GM20431 (cell line): ENCODE measurements around the gene CASP4.
"Not testable (repeated sequence)": the region's sequence is repeated elsewhere in the genome, so short reads cannot be mapped to it uniquely, and the experiment has no call there.

ENCODE experiments used
- in situ Hi-C: fragments of 300-500 bp; cut with MseI, MboI; formaldehyde crosslinking; loops from one replicate; pipeline ENCODE4 v1.15.0; 2020; ENCODE audit warnings: low sequenced_read_pairs; ENCODE audit not compliant: unreplicated experiment

CASP4 gene

DNA sequence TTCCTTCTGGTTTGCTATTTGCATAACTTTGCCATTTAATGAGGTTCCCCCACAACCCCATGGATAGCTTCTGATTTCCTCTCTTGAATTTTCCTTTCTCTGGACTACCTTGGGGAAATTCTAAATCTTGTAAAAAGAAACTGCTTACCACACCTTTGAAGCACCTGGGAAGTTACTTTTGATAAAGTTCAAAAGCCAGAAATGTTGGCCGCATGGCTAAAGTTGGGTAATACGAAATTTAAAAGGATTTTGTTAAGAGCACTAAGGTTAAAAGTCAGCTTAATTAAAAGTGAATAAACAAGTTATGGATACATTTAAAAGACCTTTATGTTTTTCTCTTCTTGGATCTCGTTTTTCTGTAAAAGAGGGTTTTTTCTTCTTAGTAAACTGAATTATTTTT is 5.5 kb downstream of the CASP4 start:
- in situ Hi-C loops, result no loop called here

DNA sequence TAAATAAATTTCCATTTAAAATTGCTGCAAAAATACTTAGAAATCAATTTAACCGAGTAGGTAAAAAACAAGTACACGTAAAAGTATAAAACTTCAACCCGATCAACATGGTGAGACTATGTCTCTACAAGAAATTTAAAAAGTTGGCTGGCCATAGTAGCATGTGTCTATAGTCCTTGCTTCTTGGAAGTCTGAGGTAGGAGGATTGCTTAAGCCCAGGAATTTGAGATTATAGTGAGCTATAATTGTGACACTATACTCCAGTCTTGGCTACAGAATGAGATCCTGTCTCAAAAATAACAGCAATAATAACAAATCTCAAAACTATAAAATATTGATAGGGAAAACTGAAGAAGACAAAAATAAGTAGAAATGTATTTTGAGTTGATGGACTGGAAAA is 11.1 kb downstream of the CASP4 start:
- in situ Hi-C loops, result no loop called here

DNA sequence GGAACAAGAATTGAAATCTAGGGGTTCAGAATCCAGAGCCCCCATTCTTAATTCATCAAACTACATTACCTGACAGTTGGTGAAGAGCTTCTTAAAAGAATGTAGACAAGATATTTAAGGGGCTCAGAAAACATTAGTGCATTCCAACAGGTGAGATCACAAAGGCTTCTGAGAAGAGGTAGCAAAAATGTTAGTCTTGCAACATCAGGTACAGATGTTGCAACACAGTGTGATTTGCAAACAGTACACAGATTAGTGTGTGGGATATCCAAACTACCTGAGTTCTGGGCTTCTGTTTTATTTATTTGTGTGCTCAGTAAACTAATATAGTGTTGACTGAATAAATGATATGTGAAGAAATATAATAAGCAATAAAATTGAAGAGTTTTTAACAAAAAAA is 11.8 kb downstream of the CASP4 start:
- in situ Hi-C loops, result no loop called here

DNA sequence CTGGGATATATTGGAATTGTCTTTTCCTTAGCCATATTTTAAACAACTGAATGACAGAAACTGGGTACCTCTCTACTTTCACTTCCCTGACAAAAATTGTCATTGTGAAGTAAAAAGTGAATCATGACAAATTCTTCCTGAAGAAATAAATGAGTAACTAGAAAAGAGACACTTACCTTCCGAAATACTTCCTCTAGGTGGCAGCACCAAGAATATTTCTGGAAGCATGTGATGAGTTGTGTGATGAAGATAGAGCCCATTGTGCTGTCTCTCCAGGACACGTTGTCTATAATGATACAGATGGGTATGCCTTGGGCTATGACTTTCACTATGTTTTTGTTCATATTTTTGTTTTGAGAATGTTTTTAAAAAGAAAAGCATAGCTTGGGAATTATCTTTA is 21.5 kb downstream of the CASP4 start:
- in situ Hi-C loops, result no loop called here

DNA sequence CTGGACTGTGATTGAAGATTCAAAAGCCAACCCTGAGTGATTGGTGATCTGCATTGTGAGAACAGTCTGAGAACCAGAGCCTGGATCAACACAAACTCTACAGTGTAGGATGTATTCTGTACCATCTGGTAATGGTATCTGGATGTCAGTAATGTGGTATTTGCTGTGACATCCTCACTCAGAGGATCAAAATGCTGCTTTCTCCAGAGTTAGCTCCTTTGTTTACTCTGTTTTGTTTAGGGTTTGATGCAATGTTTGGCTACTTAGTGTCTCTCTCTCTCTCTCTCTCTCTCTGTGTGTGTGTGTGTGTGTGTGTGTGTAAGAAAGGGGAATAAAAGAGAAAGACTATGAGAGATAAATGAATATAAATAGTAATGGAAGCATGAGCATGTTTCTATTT is 24.3 kb downstream of the CASP4 start:
- in situ Hi-C loops, result no loop called here

DNA sequence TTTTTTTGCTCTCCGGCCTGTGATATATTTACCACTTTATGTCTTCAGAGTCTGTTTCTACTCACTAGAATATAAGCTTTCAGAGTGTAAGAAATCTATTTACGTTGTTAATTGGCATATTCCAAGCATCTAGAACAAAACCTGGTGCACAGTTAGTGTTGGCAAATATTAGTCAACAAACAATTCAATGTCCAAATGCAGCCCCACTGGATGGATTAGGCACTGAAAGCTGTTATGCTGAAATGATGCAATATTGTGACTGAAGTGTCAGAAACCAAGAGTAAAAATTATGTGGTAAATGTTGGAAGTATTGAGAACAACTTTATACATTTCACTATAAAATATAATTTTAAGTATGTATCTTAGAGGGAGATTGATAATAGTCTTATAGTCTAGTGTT is 24.8 kb downstream of the CASP4 start:
- in situ Hi-C loops, result no loop called here

DNA sequence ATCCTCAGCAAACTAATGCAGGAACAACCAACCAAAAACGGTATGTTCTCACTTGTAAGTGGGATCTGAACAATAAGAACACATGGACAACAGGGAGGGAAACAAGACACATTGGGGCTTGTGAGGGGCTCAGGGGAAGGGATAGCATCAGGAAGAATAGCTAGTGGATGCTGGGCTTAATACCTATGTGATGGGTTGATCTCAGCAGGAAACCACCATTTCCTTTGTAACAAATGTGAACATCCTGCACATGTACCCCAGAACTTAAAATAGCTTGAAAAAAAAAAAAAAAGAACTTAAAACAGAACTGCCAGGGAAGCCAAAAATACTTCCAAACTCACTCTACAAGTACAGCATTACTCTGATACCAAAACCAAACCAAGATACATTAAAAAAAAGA is 33.8 kb downstream of the CASP4 start:
- in situ Hi-C loops, result no loop called here

DNA sequence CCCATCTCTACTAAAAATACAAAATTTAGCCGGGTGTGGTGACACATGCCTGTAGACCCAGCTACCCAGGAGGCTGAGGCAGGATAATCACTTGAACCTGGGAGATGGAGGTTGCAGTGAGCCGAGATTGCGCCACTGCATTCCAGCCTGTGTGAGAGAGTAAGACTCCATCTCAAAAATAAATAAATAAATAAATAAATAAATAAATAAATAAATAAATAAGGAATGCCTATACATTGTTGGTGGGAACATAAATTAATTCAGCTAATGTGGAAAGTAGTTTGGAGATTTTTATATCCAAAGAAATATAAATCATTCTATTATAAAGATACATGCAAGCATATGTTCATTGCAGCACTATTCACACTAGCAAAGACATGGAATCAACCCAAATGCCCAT is 34.3 kb downstream of the CASP4 start:
- in situ Hi-C loops, result not testable (repeated sequence)

DNA sequence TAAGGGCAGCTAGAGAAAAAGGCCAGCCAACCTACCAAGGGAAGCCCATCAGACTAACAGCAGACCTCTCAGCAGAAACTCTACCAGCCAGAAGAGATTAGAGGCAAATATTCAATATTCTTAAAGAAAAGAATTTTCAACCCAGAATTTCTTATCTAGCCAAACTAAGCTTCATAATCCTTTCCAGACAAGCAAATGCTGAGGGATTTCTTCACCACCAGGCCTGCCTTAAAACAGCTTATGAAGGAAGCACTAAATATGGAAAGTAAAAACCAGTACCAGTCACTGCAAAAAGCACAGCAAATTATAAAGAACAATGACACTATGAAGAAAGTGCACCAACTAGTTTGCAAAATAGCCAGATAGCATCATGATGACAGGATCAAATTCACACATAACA is 39.6 kb downstream of the CASP4 start:
- in situ Hi-C loops, result no loop called here

DNA sequence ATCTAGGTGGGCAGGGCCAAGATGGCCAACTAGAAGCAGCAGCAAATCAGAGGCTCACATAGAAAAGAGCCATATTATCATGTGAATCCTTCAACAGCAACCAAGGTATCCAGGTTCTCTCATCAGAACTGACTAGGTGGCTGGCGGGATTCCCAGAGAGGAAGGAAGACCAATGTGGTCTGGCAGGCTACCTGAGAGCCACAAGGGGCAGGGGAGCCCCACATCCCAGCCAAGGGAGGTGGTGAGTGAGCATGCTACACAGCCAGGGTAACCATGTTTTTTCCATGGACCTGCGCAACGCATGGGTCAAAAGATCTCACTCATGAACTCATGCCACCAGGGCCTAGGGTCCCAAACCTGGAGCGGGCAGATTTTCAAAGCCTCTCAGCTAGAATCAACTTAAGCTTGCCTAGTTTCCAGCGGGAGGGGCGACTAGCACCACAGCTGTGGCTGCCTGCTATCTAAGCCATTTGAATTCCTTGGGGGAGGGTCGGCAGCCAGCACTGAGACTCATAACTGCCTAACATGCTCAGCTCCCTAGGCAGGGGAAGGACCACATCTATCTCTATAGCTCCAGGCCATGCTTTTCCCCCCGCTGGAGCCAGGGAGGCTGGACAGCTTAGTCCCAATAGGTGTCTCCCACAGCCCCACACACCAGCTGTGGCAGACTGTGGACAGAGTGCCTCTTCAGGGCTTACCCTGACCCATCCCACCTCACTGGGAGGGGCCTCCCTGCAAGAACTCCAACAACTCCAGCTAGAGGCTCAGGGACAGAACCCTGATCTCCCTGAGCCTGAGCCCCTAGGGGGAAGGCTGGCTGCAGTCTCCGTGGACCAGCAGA is 41.4 kb downstream of the CASP4 start:
- in situ Hi-C loops, result no loop called here

DNA sequence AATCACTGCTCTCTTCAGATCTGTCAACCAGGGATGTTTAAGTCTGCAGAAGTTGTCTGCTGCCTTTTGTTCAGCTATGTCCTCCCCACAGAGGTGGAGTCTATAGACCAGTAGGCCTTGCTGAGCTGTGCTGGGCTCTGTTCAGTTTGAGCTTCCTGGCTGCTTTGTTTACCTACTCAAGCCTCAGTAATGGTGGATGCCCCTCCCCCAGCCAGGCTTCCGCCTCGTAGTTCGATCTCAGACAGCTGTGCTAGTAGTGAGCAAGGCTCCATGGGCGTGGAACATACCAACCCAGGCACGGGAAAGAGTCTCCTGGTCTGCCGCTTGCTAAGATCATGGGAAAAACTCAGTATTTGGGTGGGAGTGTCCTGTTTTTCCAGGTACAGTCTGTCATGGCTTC is 42.5 kb downstream of the CASP4 start:
- in situ Hi-C loops, result no loop called here

DNA sequence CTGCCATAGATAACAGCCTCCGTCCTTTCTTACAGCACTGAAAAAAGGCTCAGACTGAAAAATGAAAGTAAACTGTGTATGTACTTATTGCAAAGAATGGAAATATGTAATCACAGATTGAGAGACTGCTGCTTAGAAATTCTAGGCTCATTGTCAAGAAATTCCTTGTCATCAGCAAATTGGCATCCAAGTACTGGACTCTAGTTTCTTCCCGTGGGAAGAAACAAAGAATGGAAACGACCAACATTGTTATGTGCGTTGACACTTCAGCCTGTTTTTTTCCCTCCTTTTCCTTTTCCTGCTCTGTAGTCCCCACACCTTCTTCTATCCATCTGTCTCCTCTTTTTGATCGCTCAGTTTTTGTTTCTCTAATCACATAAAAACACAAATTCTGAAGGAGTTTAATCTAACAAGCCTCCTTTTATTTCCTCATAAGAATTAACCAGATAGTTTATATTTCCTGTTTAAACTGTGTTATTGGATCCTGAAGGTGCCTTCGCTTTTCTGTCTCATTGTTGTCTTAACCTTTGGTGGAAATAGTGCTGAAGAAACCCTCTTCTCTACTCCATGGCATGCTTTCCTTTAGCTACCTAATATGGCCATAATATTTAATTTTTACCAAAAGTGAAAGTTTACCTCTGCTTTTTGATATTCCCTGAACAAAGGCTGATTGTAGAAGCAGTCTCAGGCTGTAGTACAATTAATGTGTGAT is 50.1 kb downstream of the CASP4 start:
- in situ Hi-C loops, result no loop called here

DNA sequence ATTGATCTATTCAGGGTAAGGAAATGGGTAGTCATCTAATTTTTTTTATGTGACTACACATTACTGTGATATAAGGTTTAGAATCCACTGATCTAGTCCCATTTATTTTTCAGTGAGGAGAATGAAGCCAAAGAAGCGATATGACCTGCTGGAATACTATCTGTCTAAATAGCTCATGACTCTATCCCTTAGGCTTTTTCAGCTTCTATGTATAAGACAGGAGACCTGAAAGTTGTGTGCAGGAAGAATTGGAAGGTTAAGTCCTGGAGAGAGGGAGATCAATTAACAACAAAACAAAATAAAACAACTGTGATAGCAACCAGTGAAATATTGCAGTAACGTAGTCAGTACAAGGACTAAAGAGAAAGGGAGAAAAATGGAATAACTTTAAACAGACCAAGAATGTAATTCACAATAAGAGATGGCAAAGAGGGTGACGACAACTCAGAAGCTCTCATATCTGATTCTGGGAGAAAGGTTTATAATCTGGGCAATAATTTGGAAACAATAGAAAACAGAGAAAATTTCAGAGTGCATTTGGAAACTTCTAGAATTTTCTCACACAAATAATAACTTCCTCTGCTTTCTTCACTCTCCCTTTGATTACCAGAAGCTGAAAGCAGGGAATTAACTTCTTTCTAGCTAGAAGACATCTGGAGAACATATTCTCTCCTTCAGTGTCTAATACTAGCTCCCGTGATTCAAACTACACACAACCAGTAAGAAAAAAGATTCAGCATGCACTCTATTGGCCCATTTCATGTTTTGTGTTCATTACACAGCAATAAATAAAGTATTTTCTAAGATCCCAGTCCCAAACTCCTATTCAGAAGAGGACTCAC is 50.9 kb downstream of the CASP4 start:
- in situ Hi-C loops, result no loop called here

DNA sequence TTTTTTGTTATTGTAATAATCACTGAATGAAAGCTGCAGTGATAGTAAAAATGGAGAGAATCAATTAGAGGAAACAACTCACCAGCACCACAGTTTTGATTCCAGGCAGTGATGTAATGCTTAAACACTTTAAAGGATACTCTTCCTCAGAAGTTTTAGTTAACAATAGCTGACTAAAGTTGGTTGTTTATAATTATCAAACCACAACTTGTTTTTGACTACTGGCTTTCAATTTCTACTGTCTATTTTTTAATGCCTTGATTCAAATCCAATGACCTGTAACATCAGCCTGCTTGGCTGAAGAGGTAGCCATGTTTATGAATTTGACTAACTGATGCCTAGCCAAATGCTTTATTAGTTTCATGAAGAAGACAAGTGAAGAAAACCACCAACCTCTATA is 51.9 kb downstream of the CASP4 start:
- in situ Hi-C loops, result no loop called here

DNA sequence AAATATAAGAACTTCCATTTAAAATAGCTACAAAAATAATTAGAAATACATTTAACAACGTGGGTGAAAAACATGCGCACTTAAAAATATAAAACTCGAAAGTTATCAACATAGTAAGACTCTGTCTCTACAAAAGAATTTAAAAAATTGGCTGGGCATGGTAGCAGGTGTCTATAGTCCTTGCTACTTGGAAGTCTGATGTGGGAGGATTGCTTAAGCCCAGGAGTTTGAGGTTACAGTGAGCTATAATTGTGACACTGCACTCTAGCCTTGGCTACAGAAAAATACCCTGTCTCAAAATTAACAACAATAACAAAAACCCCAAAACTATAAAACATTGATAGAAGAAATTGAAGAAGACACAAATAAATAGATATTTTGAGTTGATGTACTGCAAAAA is 56.3 kb downstream of the CASP4 start:
- in situ Hi-C loops, result no loop called here

DNA sequence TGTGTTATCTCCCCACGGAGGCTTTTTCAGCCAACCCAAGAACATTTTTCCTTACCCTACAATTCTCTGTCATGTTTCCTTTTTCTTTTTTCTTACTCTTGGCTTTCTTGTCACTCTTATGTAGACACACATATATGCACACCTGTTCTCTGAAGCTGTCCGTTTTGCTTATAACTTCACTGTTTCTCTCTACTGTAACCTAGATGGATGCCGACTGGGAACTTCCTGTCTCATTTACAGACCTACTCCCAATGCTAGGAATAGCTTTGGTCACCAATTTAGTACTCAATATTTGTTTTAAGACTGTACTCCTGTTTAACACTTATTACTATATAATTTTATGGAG is 60.2 kb downstream of the CASP4 start:
- in situ Hi-C loops, result no loop called here

DNA sequence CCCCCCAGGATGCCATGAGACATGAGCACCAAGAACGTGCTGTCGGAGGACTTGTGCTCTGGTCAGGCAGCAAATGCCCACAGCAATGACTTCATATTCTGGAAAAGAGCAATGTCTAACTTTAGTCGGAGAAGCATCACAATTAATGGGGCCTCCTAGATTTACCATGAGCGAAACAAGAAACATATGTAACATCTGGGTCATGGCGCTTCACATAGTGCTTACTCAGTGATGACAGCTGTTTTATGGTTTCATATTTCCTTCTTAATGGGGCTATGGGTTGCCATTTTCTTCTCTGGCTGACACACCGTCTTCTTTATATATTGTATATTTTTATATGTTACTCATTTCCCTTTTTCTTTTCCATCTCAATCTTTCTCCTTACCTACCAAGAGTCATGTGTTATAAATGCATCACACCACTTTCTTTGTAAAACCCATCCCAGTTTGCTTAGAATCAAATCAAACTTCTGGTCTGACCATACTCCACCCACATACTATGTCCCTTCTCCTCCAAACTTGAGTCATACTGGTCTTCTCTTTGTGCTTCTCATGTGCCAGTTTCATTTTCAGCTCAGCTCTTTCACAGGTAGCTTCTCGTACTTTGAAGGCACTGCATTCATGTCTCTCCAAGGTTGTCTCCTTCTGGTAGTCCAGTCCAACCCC is 60.7 kb downstream of the CASP4 start:
- in situ Hi-C loops, result no loop called here

DNA sequence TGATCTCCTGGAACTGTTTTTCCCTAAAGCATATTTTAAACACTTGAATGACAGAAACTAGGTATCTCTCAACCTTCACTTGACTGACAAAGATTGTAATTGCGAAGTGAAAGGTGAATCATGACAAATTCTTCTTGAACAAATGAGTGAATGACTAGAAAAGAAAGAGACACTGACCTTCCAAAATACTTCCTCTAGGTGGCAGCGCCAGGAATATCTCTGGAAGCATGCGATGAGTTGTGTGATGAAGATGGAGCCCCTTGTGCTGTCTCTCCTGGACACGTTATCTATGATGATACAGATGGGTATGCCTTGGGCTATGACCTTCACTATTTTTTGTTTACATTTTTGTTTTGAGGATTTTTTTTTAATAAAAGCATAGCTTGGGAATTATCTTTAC is 63.1 kb downstream of the CASP4 start:
- in situ Hi-C loops, result no loop called here

DNA sequence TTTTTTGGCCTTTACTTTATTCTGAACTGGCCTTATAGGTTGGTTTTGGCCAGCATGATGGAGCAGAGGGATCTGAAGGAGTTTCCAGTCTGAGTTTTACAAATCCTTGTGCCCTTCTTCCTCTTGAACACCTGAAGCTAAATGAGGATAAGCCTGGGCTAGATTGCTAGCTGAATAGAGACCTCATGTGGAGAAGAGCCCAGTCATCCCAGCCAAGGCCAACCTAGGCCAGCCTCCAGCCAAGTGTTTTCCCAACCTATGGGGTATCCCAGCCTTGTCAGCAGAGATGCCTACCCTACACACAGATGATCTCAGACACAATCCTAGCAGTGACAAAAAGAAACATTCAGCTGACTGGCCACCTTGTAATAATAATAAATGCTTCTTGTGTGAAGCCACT is 69.1 kb downstream of the CASP4 start:
- in situ Hi-C loops, result no loop called here

DNA sequence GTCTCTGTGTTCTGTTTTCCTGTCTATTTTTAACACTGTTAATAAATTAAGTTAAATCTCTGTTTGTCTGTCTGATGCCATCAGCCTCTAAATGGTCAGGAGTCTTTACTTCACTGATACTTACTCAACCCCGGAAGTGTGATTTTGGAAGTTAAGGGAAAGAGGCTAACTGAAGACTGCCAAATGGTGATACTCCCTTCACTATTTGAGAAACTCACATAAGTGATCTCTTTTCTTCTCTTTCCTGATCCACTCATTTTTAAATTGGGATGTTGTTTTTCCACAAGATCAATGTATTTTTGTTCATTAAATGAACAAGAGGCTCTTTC is 69.7 kb downstream of the CASP4 start:
- in situ Hi-C loops, result no loop called here
